GM23338 (cell line): Measurements from ENCODE around the gene CLCN2.

Source experiments
- EZH2 ChIP-seq: fragments of 200-600 bp; sonication (generic); IDR thresholded peaks from one replicate; pipeline ENCODE4 v1.8.0; 2017; ENCODE audit warnings: antibody characterized with exemption, mild to moderate bottlenecking, low read depth; ENCODE audit not compliant: unreplicated experiment
- EZH2phosphoT487 ChIP-seq: fragments of 200-600 bp; sonication (generic); IDR thresholded peaks from one replicate; pipeline ENCODE4 v1.8.1; 2018; ENCODE audit warnings: antibody characterized with exemption; ENCODE audit not compliant: unreplicated experiment
- POLR2AphosphoS5 ChIP-seq: IDR thresholded peaks from 2 replicates; pipeline ENCODE4 v1.6.1; 2016; ENCODE audit warnings: antibody characterized with exemption, low read depth
- STAT1 ChIP-seq: IDR thresholded peaks from one replicate; pipeline ENCODE4 v1.6.1; 2016; ENCODE audit warnings: antibody characterized with exemption; ENCODE audit not compliant: unreplicated experiment
- TF ChIP-seq, protein P1 (sequence below): IDR thresholded peaks from one replicate; pipeline ENCODE4 v1.6.1; 2018; ENCODE audit warnings: antibody characterized with exemption; ENCODE audit not compliant: unreplicated experiment
- TF ChIP-seq, protein P2 (sequence below), 2 experiments: fragments of 200-600 bp in 1 of 2; sonication (generic) in 1 of 2; conservative IDR thresholded peaks; 2 replicates each; pipeline versions ENCODE4 v1.5.1 to v1.6.1; 2016 to 2017; ENCODE audit warnings: antibody characterized with exemption in 2 of 2, low read depth in 2 of 2, mild to moderate bottlenecking in 2 of 2, moderate library complexity in 1 of 2

DNA sequence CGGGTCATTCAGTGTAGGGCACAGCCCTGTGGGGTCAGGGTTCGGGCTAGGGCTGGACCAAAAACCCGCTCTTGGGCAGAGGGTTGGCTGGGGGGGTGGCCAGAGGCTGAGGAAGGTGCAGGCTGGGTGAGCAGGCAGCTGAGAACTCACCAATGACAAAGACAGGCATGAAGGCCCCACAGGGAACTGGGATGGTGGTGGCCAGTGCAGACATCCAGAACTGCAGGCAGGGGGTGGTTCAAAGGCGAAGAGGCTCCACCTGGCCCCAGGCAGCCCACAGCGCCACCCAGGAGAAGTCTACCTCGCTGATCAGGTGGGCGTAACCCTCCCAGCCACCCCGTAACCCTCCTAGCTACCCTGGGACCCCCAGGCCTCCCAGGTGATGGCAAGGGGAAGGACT, 6.7 kb downstream of the CLCN2 start:
- TF ChIP-seq, protein P1, sequence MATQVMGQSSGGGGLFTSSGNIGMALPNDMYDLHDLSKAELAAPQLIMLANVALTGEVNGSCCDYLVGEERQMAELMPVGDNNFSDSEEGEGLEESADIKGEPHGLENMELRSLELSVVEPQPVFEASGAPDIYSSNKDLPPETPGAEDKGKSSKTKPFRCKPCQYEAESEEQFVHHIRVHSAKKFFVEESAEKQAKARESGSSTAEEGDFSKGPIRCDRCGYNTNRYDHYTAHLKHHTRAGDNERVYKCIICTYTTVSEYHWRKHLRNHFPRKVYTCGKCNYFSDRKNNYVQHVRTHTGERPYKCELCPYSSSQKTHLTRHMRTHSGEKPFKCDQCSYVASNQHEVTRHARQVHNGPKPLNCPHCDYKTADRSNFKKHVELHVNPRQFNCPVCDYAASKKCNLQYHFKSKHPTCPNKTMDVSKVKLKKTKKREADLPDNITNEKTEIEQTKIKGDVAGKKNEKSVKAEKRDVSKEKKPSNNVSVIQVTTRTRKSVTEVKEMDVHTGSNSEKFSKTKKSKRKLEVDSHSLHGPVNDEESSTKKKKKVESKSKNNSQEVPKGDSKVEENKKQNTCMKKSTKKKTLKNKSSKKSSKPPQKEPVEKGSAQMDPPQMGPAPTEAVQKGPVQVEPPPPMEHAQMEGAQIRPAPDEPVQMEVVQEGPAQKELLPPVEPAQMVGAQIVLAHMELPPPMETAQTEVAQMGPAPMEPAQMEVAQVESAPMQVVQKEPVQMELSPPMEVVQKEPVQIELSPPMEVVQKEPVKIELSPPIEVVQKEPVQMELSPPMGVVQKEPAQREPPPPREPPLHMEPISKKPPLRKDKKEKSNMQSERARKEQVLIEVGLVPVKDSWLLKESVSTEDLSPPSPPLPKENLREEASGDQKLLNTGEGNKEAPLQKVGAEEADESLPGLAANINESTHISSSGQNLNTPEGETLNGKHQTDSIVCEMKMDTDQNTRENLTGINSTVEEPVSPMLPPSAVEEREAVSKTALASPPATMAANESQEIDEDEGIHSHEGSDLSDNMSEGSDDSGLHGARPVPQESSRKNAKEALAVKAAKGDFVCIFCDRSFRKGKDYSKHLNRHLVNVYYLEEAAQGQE: no peak
- no peak for TF ChIP-seq EZH2phosphoT487
- TF ChIP-seq, protein P2, sequence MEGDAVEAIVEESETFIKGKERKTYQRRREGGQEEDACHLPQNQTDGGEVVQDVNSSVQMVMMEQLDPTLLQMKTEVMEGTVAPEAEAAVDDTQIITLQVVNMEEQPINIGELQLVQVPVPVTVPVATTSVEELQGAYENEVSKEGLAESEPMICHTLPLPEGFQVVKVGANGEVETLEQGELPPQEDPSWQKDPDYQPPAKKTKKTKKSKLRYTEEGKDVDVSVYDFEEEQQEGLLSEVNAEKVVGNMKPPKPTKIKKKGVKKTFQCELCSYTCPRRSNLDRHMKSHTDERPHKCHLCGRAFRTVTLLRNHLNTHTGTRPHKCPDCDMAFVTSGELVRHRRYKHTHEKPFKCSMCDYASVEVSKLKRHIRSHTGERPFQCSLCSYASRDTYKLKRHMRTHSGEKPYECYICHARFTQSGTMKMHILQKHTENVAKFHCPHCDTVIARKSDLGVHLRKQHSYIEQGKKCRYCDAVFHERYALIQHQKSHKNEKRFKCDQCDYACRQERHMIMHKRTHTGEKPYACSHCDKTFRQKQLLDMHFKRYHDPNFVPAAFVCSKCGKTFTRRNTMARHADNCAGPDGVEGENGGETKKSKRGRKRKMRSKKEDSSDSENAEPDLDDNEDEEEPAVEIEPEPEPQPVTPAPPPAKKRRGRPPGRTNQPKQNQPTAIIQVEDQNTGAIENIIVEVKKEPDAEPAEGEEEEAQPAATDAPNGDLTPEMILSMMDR (conservative IDR thresholded peaks at IDR 0.05; ENCODE audit: low read depth in 2 of 2): 0 out of 4 replicates have a peak, but pooled peaks of 1 of the 2 experiments have one; percentile 0
- TF ChIP-seq EZH2: no peak
- no peak for TF ChIP-seq POLR2AphosphoS5
- TF ChIP-seq STAT1: no peak
